Activated CD8-positive, alpha-beta memory T cell treated with anti-CD3 and anti-CD28 coated beads for 24 hours (primary cell): Measurements from ENCODE around the gene NAA60.
"Not testable (repeated sequence)": the region's sequence is repeated elsewhere in the genome, so short reads cannot be mapped to it uniquely, and the experiment has no call there.

Experiments
- DNase-seq: peaks from one replicate; pipeline ENCODE4 v3.0.0-alpha.2; 2020

Gene NAA60

DNA sequence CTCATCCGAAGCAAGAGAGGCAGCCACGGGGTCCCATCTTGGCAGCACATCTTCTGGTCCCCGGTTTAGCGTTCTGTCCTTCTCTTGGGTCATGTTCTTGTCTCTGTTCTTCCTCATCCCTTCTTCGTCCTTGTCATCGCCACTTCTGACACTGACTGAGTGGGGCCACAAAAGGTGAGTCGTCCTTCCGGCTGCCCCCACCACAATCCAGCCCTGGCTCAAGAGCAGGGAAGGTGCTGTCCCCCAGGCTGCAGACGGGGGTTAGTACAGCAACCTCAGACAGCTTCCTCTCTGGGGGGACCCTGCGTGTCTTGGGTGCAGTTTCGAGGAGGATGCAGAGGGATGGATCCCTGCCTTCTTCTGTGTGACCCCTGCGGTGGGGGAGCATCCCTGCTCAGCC lies 21.8 kb downstream of the NAA60 start:
- DNase-seq: no peak

GRCh38 chr16:3465911-3466584 lies 22.6 kb downstream of the NAA60 start:
- DNase-seq: no peak

- DNase-seq: no peak
Observed at GRCh38 chr16:3467182-3467581, 23.7 kb downstream of the NAA60 start.

- no peak for DNase-seq
Observed at GRCh38 chr16:3467921-3468320, 24.4 kb downstream of the NAA60 start.

GRCh38 chr16:3468501-3468900 lies 25.0 kb downstream of the NAA60 start:
- no peak for DNase-seq

GRCh38 chr16:3469736-3470135 lies 26.3 kb downstream of the NAA60 start:
- DNase-seq: no peak

DNA sequence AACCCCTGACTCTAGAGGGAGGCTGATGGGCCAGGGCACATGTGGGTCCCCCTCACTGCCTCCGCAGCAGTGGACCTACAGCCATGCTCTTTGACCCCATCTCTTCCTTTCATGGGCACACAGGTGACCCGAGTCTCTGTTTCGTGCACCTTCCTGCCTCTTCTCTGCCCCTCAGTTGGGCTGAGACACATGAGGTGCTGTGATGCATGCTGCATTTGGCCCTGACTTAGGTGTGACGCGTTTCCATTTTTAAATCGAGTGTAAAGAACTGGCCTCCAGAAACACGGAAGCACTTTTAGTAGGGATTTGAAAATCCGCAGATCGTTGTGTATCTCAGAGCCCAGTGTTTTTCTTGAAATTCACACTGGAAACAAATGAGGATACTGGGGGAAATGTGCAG lies 27.2 kb downstream of the NAA60 start:
- DNase-seq: no peak

- DNase-seq: no peak
Observed at GRCh38 chr16:3471518-3472176, 28.2 kb downstream of the NAA60 start.

GRCh38 chr16:3472878-3473595 lies 29.6 kb downstream of the NAA60 start:
- DNase-seq: no peak

GRCh38 chr16:3473596-3473943 lies 30.1 kb downstream of the NAA60 start:
- not testable (repeated sequence) for DNase-seq

GRCh38 chr16:3474136-3474779 lies 30.8 kb downstream of the NAA60 start:
- no peak for DNase-seq

DNA sequence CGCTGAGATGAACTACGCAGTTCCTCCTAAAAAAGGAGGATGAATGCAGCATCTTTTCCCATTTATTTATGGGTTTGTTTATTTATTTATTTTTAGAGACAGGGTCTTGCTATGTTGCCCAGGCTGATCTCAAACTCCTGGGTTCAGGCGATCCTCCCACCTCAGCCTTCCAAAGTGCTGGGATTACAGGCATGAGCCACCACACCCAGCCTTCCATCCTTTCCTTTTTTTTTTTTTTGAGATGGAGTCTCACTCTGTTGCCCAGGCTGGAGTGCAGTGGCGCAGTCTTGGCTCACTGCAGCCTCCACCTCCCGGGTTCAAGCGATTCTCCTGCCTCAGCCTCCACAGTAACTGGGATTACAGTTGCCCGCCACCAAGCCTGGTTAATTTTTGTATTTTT lies 31.4 kb downstream of the NAA60 start:
- not testable (repeated sequence) for DNase-seq

- no peak for DNase-seq
Observed at GRCh38 chr16:3475604-3476375, 32.3 kb downstream of the NAA60 start.

DNA sequence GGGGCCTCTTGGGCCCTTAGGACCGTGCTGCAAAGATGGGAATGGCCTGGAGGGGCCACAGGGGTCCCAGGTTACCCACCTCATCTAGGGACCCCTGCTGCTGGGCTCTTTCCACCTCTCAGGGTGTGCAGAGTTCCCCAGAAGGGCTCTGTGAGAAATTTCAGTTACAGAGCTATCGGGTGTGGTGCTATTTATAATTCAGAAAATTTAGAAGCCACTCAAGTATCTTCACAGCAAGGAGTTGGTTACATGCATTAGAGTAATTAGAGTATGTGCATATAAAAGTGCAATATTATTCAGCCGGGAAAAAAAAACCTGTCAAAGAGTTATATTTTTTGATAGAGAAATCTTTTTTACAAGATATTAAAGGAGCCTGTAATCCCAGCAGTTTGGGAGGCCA lies 32.9 kb downstream of the NAA60 start:
- DNase-seq: no peak

GRCh38 chr16:3478242-3478925 lies 34.9 kb downstream of the NAA60 start:
- DNase-seq: no peak

GRCh38 chr16:3479654-3480216 lies 36.3 kb downstream of the NAA60 start:
- DNase-seq: no peak

DNA sequence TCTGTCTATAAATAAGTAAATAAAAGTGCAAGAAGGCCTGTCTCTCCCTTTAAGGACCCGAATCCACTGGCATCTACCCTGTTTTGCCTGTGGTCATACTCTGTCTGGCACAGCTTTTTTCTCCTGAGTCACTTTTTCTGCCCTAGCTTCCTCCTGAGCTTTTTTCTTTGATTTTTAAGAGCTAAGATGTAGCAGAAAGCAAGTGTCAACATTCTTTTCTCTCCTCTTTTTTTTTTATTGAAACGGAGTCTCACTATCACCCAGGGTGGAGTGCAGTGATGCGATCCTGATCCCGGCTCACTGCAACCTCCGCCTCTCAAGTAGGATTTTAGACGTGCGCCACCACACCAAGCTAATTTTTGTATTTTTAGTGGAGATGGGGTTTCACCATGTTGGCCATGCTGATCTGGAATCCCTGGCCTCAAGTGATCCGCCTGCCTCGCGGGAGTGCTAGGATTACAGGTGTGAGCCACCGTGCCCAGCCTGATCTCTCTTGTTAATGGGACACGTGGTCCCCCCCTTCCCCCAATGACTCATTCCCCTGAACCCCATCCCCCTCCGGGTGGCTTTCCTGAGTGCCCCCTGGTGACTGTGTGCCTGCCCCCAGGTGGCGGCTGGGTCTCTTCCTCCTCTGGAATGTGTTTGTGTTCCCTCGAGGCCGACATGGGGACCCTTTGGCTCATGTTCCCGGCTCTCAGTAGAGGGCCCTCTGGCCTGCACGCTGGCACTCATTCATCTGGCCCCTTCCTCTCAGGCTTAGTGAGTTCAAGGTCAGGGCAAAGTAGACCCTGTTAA lies 37.6 kb downstream of the NAA60 start:
- no peak for DNase-seq

GRCh38 chr16:3481696-3482658 lies 38.5 kb downstream of the NAA60 start:
- no peak for DNase-seq

DNA sequence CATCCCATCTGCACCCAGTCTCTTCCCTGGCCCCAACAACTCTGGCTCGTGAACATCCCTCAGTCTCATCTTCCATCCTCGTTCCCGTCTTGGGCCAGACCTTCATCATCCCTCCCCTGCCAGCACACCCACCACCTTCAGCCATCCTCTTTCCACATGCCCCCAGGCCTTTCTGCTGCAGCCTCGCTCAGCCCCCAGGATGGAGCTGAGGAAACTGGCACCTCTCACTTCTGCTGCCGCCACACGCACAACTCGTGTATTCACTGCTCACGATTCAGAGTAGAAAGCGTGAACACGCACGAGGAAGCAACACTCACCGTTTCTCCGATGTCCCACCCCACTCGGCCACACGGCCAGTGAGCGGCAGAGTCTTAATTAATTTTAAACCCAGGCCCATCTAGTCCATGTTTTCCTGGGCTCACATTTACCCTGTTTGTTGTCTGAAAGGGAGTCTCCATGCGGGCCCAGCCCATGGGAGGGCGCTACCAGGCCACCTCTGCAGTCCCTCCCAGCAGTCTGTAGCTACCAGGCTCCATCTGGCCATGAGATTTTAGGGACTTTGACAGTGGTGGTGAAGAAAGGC lies 39.3 kb downstream of the NAA60 start:
- no peak for DNase-seq
